IPS-20b (cell line): Measurements from ENCODE around the gene HEXD.
A peak's percentile ranks its signal among the peaks of the same experiment; 100 is the strongest.

ENCODE experiments used
- H3K27ac ChIP-seq: one replicate; pipeline ENCODE4 v1.5.1; 2013; ENCODE audit warnings: low read length
- H3K27me3 ChIP-seq: 2 replicates; pipeline ENCODE4 v1.6.1; 2013; ENCODE audit warnings: mild to moderate bottlenecking, low read length, inconsistent platforms; ENCODE audit not compliant: insufficient read depth
- H3K36me3 ChIP-seq: 2 replicates; pipeline ENCODE4 v1.6.1; 2013; ENCODE audit warnings: low read depth, mild to moderate bottlenecking, inconsistent platforms, low read length, moderate library complexity; ENCODE audit not compliant: insufficient read depth
- H3K4me1 ChIP-seq: 2 replicates; pipeline ENCODE4 v1.6.1; 2013; ENCODE audit warnings: mild to moderate bottlenecking, control low read depth, inconsistent platforms, low read length, moderate library complexity; ENCODE audit not compliant: insufficient read depth
- H3K4me3 ChIP-seq: 2 replicates; pipeline ENCODE4 v1.5.1; 2013; ENCODE audit warnings: mild to moderate bottlenecking, low read length, inconsistent platforms
- H3K9ac ChIP-seq: 2 replicates; pipeline ENCODE4 v1.6.1; 2013; ENCODE audit warnings: low read depth, mild to moderate bottlenecking, inconsistent platforms, low read length, moderate library complexity
- H3K9me3 ChIP-seq: 2 replicates; pipeline ENCODE4 v1.6.1; 2013; ENCODE audit warnings: mild to moderate bottlenecking, low read depth, low read length, inconsistent platforms; ENCODE audit not compliant: insufficient read depth

The HEXD gene

DNA sequence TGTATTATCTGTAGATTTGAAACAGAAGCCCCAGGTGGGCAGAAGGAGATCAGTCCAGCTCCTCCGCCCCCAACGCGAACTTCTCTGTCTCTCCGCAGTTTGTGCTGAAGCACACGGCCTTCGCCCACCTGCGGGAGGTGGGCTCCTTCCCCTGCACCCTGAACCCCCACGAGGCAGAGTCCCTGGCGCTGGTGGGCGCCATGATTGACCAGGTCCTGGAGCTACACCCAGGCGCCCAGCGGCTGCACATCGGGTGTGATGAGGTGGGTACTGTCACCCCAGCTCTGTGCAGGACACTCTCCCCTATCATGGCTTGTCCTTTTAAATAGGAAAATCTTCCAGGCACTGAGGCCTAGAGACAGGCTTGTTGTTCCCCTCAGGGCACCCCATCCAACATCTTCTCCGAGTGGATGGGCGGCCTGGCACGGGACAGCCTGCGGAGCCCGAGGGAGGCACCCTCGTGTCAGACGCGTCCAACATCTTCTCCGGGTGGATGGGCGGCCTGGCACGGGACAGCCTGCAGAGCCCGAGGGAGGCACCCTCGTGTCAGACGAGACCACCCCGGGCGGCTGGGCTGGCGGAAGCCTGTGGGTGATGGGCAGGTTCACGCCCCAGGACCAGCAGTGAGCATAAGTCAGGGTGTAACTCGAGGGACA, 15.5 kb downstream of the HEXD start:
- no peak overlapping the region for H3K4me3 ChIP-seq
- H3K9ac ChIP-seq: no peak overlapping the region
- H3K27me3 ChIP-seq: no peaks in the 10 kb centered on the region
- no peak overlapping the region for H3K27ac ChIP-seq
- H3K4me1 ChIP-seq: no peaks in the 10 kb centered on the region
- H3K9me3 ChIP-seq: no peaks in the 10 kb centered on the region
- H3K36me3 ChIP-seq: no peaks in the 10 kb centered on the region

DNA sequence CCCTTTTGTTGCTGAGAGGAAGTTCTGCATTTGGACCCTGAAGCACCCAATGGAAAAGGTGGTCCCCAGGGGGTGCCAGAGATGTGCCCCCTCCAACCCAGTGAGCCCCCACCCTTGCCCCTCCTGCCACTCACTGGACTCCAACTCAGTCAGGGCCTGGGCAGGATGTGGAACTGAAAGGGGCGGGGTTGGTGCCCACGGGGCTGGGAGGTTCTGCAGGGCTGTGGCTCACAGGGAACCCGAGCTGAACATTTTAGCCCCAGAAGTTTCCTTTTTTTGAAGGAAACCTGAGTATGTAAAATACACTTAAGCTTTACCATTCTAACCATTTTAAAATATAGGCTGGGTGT, 16.0 kb downstream of the HEXD start:
- no peak overlapping the region for H3K27ac ChIP-seq
- no peaks in the 10 kb centered on the region for H3K9me3 ChIP-seq
- H3K4me1 ChIP-seq: no peaks in the 10 kb centered on the region
- H3K36me3 ChIP-seq: no peaks in the 10 kb centered on the region
- H3K27me3 ChIP-seq: no peaks in the 10 kb centered on the region
- no peak overlapping the region for H3K4me3 ChIP-seq
- H3K9ac ChIP-seq: no peak overlapping the region

DNA sequence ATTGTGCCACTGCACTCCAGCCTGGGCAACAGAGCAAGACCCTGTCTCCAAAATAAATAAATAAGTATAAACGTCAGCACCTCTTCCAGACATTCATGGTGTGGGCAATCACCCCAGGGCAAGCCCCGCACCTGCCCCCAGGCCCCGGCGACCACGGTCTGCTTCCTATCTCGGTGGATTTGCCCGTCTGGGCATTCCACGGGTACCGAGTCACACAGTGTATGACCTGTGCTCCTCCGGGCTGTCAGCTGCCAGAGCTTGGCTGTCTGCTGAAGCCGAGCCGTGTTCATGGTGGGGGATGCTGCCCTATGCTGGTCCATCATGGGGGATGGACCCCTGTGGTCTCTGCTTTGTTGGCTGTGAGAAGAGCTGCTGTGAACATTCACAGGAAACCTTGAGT, 17.0 kb downstream of the HEXD start:
- Histone ChIP-seq H3K4me3 (no peak overlapping the region), H3K4me1 (no peaks in the 10 kb centered on the region), H3K9ac (no peak overlapping the region), H3K27me3 (no peaks in the 10 kb centered on the region), H3K36me3 (no peaks in the 10 kb centered on the region), H3K9me3 (no peaks in the 10 kb centered on the region), H3K27ac (no peak overlapping the region)

DNA sequence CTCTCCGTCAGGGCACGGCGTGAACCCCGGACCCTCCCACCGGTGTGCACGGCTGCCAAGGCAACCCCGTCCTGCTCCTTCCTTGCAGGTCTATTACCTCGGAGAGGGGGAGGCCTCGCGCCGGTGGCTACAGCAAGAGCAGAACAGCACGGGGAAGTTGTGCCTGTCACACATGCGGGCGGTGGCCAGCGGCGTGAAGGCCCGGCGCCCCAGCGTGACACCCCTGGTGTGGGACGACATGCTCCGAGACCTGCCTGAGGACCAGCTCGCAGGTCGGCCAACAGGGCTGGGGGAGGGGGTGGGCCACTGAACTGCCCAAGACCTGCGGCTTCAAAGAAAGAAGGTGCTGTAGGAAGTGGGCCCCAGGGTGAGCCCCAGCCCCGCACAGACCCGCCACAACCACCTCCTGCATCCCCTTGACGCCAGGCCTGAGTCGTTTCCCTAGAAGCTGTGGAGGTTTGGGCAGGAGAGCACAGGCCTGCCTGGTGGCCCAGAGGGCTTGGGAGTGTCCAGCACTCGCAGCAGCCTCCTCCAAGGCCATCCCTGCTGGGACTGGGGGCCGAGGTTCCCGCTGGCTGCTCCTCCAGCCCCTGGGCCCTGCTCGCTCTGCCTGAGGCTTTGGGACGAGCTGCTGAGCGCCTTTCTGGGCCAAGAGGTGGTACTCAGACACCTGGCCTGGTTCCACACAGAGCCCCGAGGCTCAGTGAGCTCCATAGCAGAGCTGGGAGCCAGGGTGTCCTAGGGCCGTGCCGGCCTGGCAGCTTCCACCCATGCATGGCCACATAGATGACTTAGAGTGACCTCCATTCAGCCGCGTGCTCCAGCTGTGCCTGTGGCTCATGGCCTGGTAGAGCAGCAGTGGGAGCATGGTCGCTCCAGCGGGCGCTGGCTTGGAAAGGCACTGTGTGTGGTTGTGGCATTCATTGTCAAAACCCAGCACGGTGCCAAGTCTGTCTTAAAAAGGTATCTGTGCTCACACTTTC, 17.7 kb downstream of the HEXD start:
- Histone ChIP-seq H3K9ac (no peak overlapping the region), H3K4me1 (0 out of 2 replicates have a peak, but pooled peaks cover 2% of the 10 kb centered on the region), H3K27me3 (no peaks in the 10 kb centered on the region), H3K36me3 (no peaks in the 10 kb centered on the region), H3K27ac (no peak overlapping the region), H3K9me3 (no peaks in the 10 kb centered on the region), H3K4me3 (no peak overlapping the region)

DNA sequence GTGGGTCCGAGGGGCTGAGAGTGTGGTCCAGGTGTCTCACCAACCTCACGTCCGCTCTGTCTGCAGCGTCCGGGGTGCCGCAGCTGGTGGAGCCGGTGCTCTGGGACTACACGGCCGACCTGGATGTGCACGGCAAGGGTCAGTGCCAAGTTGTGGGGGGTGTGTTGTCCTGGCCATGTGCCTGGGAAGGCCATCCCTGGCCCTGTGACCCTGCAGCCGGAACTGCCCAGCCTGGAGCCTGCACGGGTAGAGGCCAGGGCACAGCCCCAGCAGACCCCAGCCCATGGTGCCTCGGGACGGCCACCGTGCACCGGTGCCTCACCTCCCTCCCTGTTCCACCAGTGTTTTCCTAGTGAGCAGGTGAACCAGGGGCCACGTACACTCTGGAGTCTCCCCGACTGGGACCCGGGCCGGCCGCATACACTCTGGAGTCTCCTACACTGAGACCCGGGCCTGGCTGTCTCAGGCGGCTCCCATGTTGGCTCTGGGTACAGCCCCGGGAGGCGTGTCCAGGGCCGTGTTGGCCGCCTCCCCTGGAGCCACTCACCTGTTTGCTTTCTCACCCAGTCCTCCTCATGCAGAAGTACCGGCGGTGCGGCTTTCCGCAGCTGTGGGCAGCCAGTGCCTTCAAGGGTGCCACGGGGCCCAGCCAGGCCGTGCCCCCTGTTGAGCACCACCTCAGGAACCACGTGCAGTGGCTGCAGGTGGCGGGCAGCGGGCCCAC, 18.6 kb downstream of the HEXD start:
- Histone ChIP-seq H3K9me3 (no peaks in the 10 kb centered on the region), H3K4me3 (no peak overlapping the region), H3K4me1 (peaks cover 2% of the 10 kb centered on the region; the same call in 1 of the 2 replicates), H3K27ac (no peak overlapping the region), H3K27me3 (no peaks in the 10 kb centered on the region), H3K9ac (no peak overlapping the region), H3K36me3 (no peaks in the 10 kb centered on the region)

DNA sequence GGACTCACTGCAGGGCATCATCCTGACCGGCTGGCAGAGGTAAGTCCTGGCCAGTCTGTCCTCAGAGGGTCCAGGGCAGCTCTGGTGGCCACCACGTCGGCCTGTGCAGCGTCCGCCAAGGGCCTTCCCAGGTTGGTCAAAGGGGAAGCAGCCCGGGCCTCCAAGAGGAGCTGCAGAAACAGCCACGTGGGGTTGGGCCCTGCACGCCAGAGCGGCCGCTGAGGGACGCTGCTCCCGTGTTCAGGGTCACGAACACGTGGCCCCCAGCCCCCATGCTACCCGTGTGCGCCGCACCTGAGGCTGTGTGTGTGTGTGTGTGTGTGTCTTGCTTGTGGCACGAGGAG, 19.1 kb downstream of the HEXD start:
- Histone ChIP-seq H3K27me3 (no peaks in the 10 kb centered on the region), H3K4me3 (no peak overlapping the region), H3K9me3 (no peaks in the 10 kb centered on the region), H3K36me3 (no peaks in the 10 kb centered on the region), H3K27ac (no peak overlapping the region), H3K9ac (no peak overlapping the region), H3K4me1 (peaks cover 2% of the 10 kb centered on the region; the same call in 1 of the 2 replicates)

DNA sequence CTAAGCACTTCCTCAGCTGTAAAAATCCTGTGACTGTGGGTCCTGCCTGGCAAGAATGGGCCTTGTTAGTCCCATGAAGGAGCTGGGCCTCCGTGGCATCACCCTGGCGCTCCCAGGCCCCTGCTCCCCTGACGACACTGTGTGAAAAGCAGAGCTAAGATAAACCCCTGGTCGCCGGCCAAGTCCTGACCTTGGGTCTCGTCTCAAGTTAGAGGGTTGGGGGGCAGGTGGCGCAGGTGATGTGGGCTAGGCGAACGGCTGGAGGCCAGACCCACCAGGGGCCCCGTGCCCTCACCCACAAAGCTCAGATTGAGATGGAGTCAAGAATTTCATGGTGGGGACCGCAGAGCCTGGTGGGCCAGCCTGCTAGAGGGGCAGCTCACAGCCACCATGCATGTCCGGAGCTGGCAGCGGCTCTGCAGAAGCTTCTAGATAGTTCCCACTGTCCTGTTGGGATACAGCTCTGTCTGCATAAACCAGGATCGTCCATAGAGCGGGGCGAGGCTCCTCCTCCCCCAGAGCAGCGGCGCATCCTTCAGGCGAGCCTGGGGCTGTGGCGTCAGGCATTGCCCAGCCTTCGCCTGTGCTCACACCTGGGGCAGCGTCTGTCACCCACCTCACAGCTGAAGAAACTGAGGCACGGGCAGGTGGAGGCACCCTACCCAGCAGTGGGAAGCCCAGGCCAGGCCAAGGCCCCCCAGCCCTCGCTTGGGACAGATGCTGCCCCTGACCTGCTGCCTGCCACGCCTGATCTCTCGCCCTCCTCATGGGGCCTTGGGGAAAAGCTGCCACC, 20.4 kb downstream of the HEXD start:
- peaks cover 10% of the 10 kb centered on the region for H3K36me3 ChIP-seq
- H3K4me1 ChIP-seq: peaks cover 2% of the 10 kb centered on the region; the same call in 1 of the 2 replicates
- no peak overlapping the region for H3K4me3 ChIP-seq
- H3K9ac ChIP-seq: no peak overlapping the region
- no peaks in the 10 kb centered on the region for H3K27me3 ChIP-seq
- no peak overlapping the region for H3K27ac ChIP-seq
- H3K9me3 ChIP-seq: no peaks in the 10 kb centered on the region

DNA sequence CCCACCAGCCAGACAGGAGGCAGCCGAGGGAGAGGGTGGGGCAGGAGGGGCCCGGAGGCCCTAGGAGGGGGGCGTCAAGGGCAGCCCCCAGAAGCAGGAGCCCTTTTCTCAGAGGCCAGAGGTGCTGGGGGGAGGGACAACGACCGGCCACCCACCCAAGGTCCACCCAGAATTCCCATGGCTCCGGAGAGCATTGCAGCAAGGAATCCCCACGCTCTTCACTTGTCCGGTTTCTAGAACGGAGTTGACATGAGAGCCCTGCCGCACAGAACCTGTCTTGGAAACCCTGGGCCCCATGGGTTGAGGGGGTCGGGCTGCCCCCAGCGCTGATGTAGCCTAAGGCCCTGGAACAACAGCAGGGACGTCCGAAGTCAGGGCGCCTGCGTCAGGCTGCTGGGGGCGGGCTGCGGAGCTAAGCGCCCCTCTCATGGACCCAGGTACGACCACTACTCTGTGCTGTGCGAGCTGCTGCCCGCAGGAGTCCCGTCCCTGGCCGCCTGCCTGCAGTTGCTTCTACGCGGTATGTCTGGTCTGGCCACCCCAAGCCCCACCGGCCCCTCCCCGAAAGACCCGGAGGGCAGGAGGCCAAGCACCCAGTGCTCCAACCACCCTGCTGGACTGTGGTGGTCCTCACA, 21.2 kb downstream of the HEXD start:
- Histone ChIP-seq H3K4me1 (peaks cover 2% of the 10 kb centered on the region; the same call in 1 of the 2 replicates), H3K27me3 (no peaks in the 10 kb centered on the region), H3K9ac (no peak overlapping the region), H3K36me3 (peaks cover 13% of the 10 kb centered on the region), H3K9me3 (no peaks in the 10 kb centered on the region), H3K4me3 (no peak overlapping the region), H3K27ac (no peak overlapping the region)

DNA sequence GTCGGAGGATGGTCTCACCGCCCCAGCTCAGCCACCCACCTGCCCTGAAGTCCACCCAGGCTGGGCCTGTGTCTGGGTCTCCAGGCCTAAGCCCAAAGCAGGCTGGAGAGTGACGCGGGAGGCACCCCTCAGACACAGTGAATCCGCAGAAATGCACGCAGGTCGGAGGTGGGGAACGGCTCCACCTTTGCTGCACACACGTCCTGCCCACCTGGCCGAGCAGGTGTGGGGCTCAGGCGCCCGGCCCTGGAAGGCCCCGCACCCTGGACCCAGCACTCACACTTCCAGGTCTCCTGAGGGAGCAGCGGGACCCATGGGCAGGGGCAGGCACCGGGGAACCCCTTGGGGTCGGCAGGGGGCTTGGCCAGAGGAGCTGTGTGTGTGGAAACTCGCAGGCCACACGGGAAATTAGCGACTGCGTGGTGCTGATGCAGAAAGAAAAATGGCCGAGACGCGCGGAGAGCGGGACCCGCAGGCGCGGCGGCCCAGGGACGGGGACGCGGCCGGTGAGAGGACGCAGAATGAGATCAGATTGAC, 21.8 kb downstream of the HEXD start:
- Histone ChIP-seq H3K4me3 (no peak overlapping the region), H3K27ac (no peak overlapping the region), H3K4me1 (peaks cover 2% of the 10 kb centered on the region; the same call in 1 of the 2 replicates), H3K9ac (no peak overlapping the region), H3K36me3 (peaks cover 16% of the 10 kb centered on the region), H3K9me3 (no peaks in the 10 kb centered on the region), H3K27me3 (no peaks in the 10 kb centered on the region)

DNA sequence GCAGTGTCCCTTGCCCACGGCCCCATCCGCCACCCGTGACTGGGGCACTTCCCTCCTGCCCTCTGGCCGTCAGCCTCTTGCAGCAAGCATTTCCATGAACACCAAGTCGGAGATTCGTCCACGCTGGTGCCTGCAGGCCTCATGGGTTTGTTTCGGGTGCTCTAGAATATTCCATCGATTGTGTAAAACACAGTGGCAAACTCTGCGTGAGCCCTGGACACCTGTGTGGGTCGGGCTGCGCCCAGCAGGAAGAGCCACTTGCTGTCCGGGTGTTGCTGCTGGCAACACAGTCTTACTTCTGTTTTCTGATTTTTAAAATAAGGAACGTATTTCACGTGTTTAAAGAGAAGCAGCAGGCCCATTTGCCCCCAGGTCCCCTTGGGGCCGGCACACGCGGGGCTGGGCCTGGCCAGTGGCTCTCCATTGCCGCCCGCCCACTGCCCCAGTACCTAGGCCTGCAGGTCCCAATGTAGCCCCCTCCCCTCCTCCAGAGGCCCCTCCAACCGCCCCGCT, 22.4 kb downstream of the HEXD start:
- H3K4me1 ChIP-seq: peaks cover 2% of the 10 kb centered on the region; the same call in 1 of the 2 replicates
- no peaks in the 10 kb centered on the region for H3K9me3 ChIP-seq
- H3K27ac ChIP-seq: no peak overlapping the region
- H3K36me3 ChIP-seq: peaks cover 17% of the 10 kb centered on the region
- H3K27me3 ChIP-seq: no peaks in the 10 kb centered on the region
- no peak overlapping the region for H3K4me3 ChIP-seq
- H3K9ac ChIP-seq: 0 out of 2 replicates have a peak overlapping the region, but pooled peaks have one; percentile 21
